Colonic mucosa (tissue), 4 donors: ENCODE measurements around the gene ACAP3. TPM values are rescaled to one million over a fixed set of nuclear protein-coding genes. Genes with fewer than 3 reads are reported as not detected.

Source experiments
- DNase-seq: peaks from one replicate; pipeline ENCODE4 v3.0.0-alpha.2; 2020
- H3K27ac ChIP-seq: fragments of 200-600 bp; one replicate; pipeline ENCODE4 v1.8.0; 2021
- H3K27me3 ChIP-seq: fragments of 200-600 bp; one replicate; pipeline ENCODE4 v1.8.0; 2021
- H3K36me3 ChIP-seq: fragments of 200-600 bp; one replicate; pipeline ENCODE4 v1.8.0; 2021
- H3K4me1 ChIP-seq: fragments of 200-600 bp; one replicate; pipeline ENCODE4 v1.8.0; 2021; ENCODE audit warnings: mild to moderate bottlenecking
- H3K4me3 ChIP-seq: fragments of 200-600 bp; one replicate; pipeline ENCODE4 v1.8.0; 2021
- H3K9ac ChIP-seq, 2 donors: one replicate each; pipeline ENCODE4 v1.7.0; 2013; ENCODE audit warnings: control low read depth in 2 of 2, low read depth in 2 of 2, low read length in 2 of 2
- H3K9me3 ChIP-seq: fragments of 200-600 bp; one replicate; pipeline ENCODE4 v1.8.0; 2021
- intact Hi-C: fragments of 100-400 bp; cut with DNase I; formaldehyde crosslinking; loops from one replicate; pipeline ENCODE4 v1.14.1; 2022
- total RNA-seq, 2 donors: library from RNA; stranded (reverse); fragmentation: NEBNext Ultra II Directional in 1 of 2; extraction: Animal tissue kit (Norgen Biotek cat#: 25700) in 1 of 2; gene quantifications; one replicate each; pipeline ENCODE4 v1.2.1, GENCODE V29; 2021
- TF ChIP-seq, protein P1 (sequence below): fragments of 200-600 bp; IDR thresholded peaks from one replicate; pipeline ENCODE4 v1.8.0; 2022; ENCODE audit warnings: antibody characterized with exemption, mild to moderate bottlenecking
- donor health status: healthy.
- donor health status: DM: no; HTN: no; CAD: no.
- donor health status: DM: no; HTN: no; CAD: no.

The ACAP3 gene
- total RNA-seq, 2 donors from 2014 or later = 34.1 to 68.1 TPM

DNA sequence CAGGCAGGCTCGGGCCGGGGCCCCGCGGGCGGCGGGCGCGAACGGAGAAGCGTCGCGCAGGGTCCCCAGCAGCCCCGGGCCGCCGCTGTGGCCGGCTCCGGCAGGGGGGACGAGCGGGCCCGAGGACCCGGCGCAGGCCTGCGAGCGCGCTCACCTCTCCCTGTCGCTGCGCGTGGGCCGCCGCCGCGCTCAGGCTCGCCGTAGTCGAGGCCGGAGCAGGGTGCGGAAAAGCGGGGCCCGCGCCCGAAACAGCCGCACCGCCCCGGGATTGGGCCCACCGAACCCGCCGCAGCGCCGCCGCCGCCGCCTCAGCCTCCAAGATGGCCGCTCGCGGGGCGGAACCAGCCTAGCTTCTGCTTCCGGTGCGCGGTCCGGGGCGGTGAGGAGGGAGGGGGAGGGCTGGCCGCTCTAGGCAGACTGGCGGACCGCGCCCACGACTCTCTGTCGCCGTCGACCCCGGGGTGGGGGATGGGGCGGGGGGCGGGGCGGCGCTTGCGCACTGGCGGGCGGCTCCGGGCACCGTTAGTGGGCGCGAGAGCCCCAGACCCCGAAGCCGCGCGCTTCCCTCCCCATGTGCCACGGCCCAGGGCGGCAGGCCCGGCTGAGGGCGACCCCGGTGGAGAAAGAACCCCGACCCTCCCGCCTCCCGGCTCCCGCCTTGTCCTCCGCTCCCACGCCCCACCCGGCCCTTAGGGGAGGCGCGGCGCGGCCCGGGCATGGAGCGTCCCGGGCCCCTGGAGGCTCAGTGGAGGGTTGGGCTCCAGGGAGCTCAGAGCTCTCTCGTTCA lies 34.0 kb downstream of the ACAP3 start, which contains the start of gene UBE2J2:
Gene UBE2J2, minus strand, starts transcription at position 343 of the 787 bp plus-strand sequence. CDS start 5,862 bp downstream, outside the sequence.
- Histone ChIP-seq H3K27ac (peak within 1 kb of the TSS; percentile 65), H3K4me1 (peaks cover 16% of the 10 kb centered on the region), H3K27me3 (no peaks in the 10 kb centered on the region), H3K36me3 (no peaks in the 10 kb centered on the region), H3K9me3 (no peaks in the 10 kb centered on the region), H3K9ac (peak within 1 kb of the TSS; percentile 92 to 99), H3K4me3 (peak within 1 kb of the TSS; percentile 98)
- intact Hi-C loops = no loop called here
- peak; percentile 94 for DNase-seq
- TF ChIP-seq, protein P1, sequence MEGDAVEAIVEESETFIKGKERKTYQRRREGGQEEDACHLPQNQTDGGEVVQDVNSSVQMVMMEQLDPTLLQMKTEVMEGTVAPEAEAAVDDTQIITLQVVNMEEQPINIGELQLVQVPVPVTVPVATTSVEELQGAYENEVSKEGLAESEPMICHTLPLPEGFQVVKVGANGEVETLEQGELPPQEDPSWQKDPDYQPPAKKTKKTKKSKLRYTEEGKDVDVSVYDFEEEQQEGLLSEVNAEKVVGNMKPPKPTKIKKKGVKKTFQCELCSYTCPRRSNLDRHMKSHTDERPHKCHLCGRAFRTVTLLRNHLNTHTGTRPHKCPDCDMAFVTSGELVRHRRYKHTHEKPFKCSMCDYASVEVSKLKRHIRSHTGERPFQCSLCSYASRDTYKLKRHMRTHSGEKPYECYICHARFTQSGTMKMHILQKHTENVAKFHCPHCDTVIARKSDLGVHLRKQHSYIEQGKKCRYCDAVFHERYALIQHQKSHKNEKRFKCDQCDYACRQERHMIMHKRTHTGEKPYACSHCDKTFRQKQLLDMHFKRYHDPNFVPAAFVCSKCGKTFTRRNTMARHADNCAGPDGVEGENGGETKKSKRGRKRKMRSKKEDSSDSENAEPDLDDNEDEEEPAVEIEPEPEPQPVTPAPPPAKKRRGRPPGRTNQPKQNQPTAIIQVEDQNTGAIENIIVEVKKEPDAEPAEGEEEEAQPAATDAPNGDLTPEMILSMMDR = no peak

DNA sequence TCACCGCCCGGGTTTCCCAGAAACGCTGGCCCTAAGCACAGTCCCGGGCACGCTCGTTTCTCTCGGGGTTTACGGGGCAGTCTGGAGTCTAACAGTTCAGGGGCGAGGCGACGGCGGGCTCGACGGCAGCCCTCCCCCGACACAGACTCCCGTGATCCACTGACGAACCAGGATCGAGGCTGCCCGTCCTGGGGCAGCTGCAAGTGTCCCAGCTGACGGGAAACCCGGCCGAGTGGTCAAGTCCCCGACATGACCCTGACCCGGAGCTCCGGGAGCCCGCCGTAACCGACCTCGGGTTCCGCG lies 34.6 kb downstream of the ACAP3 start:
- Histone ChIP-seq H3K4me1 (peaks cover 16% of the 10 kb centered on the region), H3K27ac (peak overlapping the region; percentile 65), H3K27me3 (no peaks in the 10 kb centered on the region), H3K4me3 (peak overlapping the region; percentile 98), H3K9me3 (no peaks in the 10 kb centered on the region), H3K9ac (peak overlapping the region; percentile 92 to 99), H3K36me3 (no peaks in the 10 kb centered on the region)
- DNase-seq = no peak
- intact Hi-C loops = no loop called here
- TF ChIP-seq, protein P1 = no peak

DNA sequence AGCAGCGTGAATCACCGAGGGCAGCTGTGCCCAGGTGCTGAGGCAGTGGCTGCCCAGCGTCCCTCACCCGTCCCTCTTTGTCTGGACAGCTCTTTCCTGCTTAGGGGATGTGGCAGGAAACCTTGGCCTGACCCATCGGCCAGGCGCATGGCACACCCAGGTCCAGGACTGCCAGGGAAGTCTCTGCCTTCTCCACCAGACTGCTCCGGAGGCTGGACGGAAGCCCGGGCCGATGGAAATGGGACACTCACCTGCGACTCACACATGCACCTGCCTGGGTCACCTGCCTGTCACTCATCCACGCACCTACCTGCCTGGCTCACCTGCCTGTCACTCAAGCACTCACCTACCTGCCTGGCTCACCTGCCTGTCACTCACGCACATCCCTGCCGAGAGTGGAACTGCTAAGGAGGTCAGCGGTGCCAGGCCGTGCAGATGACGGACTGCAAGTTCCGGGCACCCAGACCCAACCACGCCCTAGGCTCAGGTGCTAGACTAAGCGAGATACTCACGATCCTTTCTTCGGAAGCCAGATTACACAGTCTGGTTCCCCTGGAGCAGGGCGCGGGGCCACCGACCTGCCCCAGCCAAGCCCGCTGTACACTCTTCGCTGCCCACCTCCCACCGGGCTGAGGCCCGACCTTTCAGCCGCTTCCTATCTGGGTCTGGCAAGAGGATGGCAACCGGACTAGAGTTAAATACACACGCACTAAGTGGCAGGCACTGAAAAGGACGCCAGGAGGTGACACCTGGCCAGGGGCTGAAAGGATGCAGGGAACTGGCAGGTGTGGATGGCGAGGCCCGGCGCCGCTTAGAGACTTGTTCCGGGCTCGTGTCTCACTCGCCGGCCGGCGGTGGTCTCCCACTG lies 35.2 kb downstream of the ACAP3 start:
- H3K9me3 ChIP-seq = no peaks in the 10 kb centered on the region
- peak overlapping the region; percentile 65 for H3K27ac ChIP-seq
- H3K27me3 ChIP-seq = no peaks in the 10 kb centered on the region
- peak overlapping the region; percentile 98 for H3K4me3 ChIP-seq
- no peaks in the 10 kb centered on the region for H3K36me3 ChIP-seq
- H3K4me1 ChIP-seq = peaks cover 16% of the 10 kb centered on the region
- intact Hi-C loops = no loop called here
- TF ChIP-seq, protein P1 = no peak
- peak overlapping the region; percentile 92 to 99 for H3K9ac ChIP-seq
- peak; percentile 66 for DNase-seq

DNA sequence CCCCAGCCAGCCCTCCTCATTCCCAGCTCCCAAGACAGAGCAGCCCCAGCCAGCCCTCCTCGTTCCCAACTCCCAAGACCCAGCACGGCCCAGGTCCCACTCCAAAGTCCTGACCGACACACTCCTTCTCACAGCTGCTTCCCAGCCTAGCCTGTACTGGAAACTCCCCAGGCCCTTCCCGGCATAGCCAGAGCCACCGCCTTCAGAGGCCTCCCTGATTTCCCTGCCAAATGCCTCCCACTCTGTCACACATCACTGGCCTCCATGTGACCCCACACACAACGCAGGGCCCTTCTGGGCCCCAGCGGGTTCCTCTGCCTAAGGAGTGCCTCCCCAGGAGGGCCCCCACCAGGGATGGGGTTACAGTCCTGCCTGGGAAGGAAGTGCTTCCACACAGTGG lies 36.9 kb downstream of the ACAP3 start:
- intact Hi-C loops = no loop called here
- TF ChIP-seq, protein P1 = no peak
- DNase-seq = no peak
- Histone ChIP-seq H3K9me3 (no peaks in the 10 kb centered on the region), H3K4me1 (peaks cover 16% of the 10 kb centered on the region), H3K36me3 (no peaks in the 10 kb centered on the region), H3K4me3 (no peak overlapping the region), H3K27ac (no peak overlapping the region), H3K27me3 (no peaks in the 10 kb centered on the region), H3K9ac (peak overlapping the region in 1 of 2 donors; percentile 56)

DNA sequence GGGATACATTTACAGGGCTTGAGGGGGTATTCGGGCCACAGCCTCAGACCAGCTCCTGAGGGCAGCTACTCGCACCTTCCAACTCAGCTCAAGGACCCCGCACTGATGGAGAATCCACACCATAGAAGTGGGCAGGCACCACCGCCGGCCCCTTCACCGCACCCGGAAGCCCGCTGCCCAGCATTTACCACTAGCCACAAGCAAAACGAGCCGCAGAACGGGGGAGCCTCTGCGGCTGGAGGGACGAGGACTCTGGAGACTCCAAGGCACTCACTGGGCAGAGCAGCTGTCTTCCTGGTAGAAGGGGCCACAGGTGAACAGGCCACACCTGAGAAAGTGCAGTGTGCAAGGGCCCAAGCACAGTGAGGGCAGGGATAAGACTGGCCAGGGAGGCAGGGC lies 39.4 kb downstream of the ACAP3 start:
- H3K36me3 ChIP-seq = peaks cover 2% of the 10 kb centered on the region
- intact Hi-C loops = no loop called here
- H3K9me3 ChIP-seq = no peaks in the 10 kb centered on the region
- H3K27ac ChIP-seq = no peak overlapping the region
- no peak overlapping the region for H3K4me3 ChIP-seq
- TF ChIP-seq, protein P1 = no peak
- H3K4me1 ChIP-seq = peaks cover 16% of the 10 kb centered on the region
- no peaks in the 10 kb centered on the region for H3K27me3 ChIP-seq
- H3K9ac ChIP-seq = no peak overlapping the region
- no peak for DNase-seq
